GM23338 (cell line): ENCODE data around the gene SV2A. TPM values are rescaled to one million over a fixed set of nuclear protein-coding genes. Genes with fewer than 3 reads are reported as not detected.

Experiments
- ATAC-seq: fragments of 200-7000 bp; cut with Tn5 transposase; 3 replicates; pipeline ENCODE4 v1.9.1; 2020
- DNase-seq: peaks from one replicate; pipeline ENCODE4 v3.0.0-alpha.2; 2015; ENCODE audit warnings: low spot score
- H2AFZ ChIP-seq: fragments of 200-600 bp; sonication (generic); 2 replicates; pipeline ENCODE4 v1.8.0; 2016; ENCODE audit warnings: antibody characterized with exemption, mild to moderate bottlenecking, moderate library complexity
- H3F3A ChIP-seq: fragments of 200-600 bp; sonication (generic); replicated peaks from 2 replicates; pipeline ENCODE4 v1.8.0; 2017; ENCODE audit warnings: antibody characterized with exemption, mixed run types, low read depth
- H3K27ac ChIP-seq: fragments of 200-600 bp; sonication (generic); 2 replicates; pipeline ENCODE4 v1.6.1; 2016; ENCODE audit warnings: low read depth
- H3K27me3 ChIP-seq: fragments of 200-600 bp; sonication (generic); 2 replicates; pipeline ENCODE4 v1.8.0; 2016; ENCODE audit warnings: mild to moderate bottlenecking, mixed run types, moderate library complexity; ENCODE audit not compliant: insufficient read depth
- H3K36me3 ChIP-seq: fragments of 200-600 bp; sonication (generic); 2 replicates; pipeline ENCODE4 v1.8.0; 2016; ENCODE audit warnings: mild to moderate bottlenecking; ENCODE audit not compliant: insufficient read depth
- H3K4me1 ChIP-seq: fragments of 200-600 bp; sonication (generic); 2 replicates; pipeline ENCODE4 v1.8.0; 2016; ENCODE audit warnings: mild to moderate bottlenecking, moderate library complexity; ENCODE audit not compliant: insufficient read depth
- H3K4me2 ChIP-seq: fragments of 200-600 bp; sonication (generic); 2 replicates; pipeline ENCODE4 v1.7.1; 2017; ENCODE audit warnings: mixed run types
- H3K4me3 ChIP-seq: fragments of 200-600 bp; sonication (generic); 2 replicates; pipeline ENCODE4 v1.6.1; 2016; ENCODE audit warnings: mixed run types
- H3K79me2 ChIP-seq: fragments of 200-600 bp; sonication (generic); replicated peaks from 2 replicates; pipeline ENCODE4 v1.8.0; 2017; ENCODE audit warnings: mild to moderate bottlenecking; ENCODE audit not compliant: insufficient read depth
- H3K9me2 ChIP-seq: fragments of 200-600 bp; sonication (generic); 2 replicates; pipeline ENCODE4 v1.8.0; 2017; ENCODE audit not compliant: insufficient read depth
- H4K20me1 ChIP-seq: fragments of 200-600 bp; sonication (generic); replicated peaks from 2 replicates; pipeline ENCODE4 v1.8.0; 2017; ENCODE audit warnings: mild to moderate bottlenecking; ENCODE audit not compliant: insufficient read depth
- H3K27ac Mint-ChIP-seq: 2 replicates; pipeline ENCODE4 v1.8.0; 2020; ENCODE audit warnings: inconsistent platforms, mild to moderate bottlenecking, moderate library complexity, mixed read lengths
- H3K27me3 Mint-ChIP-seq: 3 replicates; pipeline ENCODE4 v1.8.0; 2022; ENCODE audit warnings: low read depth, mild to moderate bottlenecking, moderate library complexity, mixed read lengths, inconsistent platforms; ENCODE audit not compliant: insufficient read depth, poor library complexity
- H3K36me3 Mint-ChIP-seq: 3 replicates; pipeline ENCODE4 v1.8.0; 2021; ENCODE audit warnings: low read depth, mild to moderate bottlenecking, inconsistent platforms, moderate library complexity, mixed read lengths
- H3K4me1 Mint-ChIP-seq: 3 replicates; pipeline ENCODE4 v1.8.0; 2020; ENCODE audit warnings: mild to moderate bottlenecking, inconsistent platforms, mixed read lengths
- H3K4me3 Mint-ChIP-seq: 3 replicates; pipeline ENCODE4 v1.8.0; 2021; ENCODE audit warnings: moderate library complexity, mild to moderate bottlenecking, inconsistent platforms, mixed read lengths
- H3K9me3 Mint-ChIP-seq: 3 replicates; pipeline ENCODE4 v1.8.0; 2020; ENCODE audit warnings: moderate library complexity, mild to moderate bottlenecking, inconsistent platforms, mixed read lengths
- CREB1 ChIP-seq: fragments of 250-450 bp; sonication (Bioruptor Pico); IDR thresholded peaks from 2 replicates; pipeline ENCODE4 v1.5.0; 2020; ENCODE audit warnings: low read depth, mild to moderate bottlenecking, moderate library complexity
- JUNB ChIP-seq: IDR thresholded peaks from one replicate; pipeline ENCODE4 v1.6.1; 2016; ENCODE audit warnings: antibody characterized with exemption; ENCODE audit not compliant: unreplicated experiment
- POLR2AphosphoS5 ChIP-seq: IDR thresholded peaks from 2 replicates; pipeline ENCODE4 v1.6.1; 2016; ENCODE audit warnings: antibody characterized with exemption, low read depth
- STAT1 ChIP-seq: IDR thresholded peaks from one replicate; pipeline ENCODE4 v1.6.1; 2016; ENCODE audit warnings: antibody characterized with exemption; ENCODE audit not compliant: unreplicated experiment
- ZNF114 ChIP-seq: fragments of 250-450 bp; sonication (Bioruptor Pico); IDR thresholded peaks from 2 replicates; pipeline ENCODE4 v1.5.0; 2020; ENCODE audit warnings: mild to moderate bottlenecking, moderate library complexity
- polyA plus RNA-seq: library from polyadenylated mRNA; unstranded; fragments of >200 nt; fragmentation: Nextera tagmentation; extraction: Ambion mirVana; gene quantifications from 2 replicates; pipeline ENCODE4 v1.2.1, GENCODE V29; 2016
- total RNA-seq: library from RNA; depleted of rRNA; stranded (reverse); fragments of >200 nt; shearing (Covaris generic); gene quantifications from 2 replicates; pipeline ENCODE4 v1.2.3, GENCODE V29; 2014
- TF ChIP-seq, protein P1 (sequence below): IDR thresholded peaks from one replicate; pipeline ENCODE4 v1.6.1; 2018; ENCODE audit warnings: antibody characterized with exemption; ENCODE audit not compliant: unreplicated experiment
- TF ChIP-seq, protein P2 (sequence below): IDR thresholded peaks from 2 replicates; pipeline ENCODE4 v1.6.1; 2016; ENCODE audit warnings: antibody characterized with exemption
- TF ChIP-seq, protein P3 (sequence below), 2 experiments: fragments of 200-600 bp in 1 of 2; sonication (generic) in 1 of 2; conservative IDR thresholded peaks; 2 replicates each; pipeline versions ENCODE4 v1.5.1 to v1.6.1; 2016 to 2017; ENCODE audit warnings: antibody characterized with exemption in 2 of 2, low read depth in 2 of 2, mild to moderate bottlenecking in 2 of 2, moderate library complexity in 1 of 2
- TF ChIP-seq, protein P4 (sequence below): fragments of 250-450 bp; sonication (Bioruptor Pico); IDR thresholded peaks from 2 replicates; pipeline ENCODE4 v1.5.0; 2020; ENCODE audit warnings: mild to moderate bottlenecking, moderate library complexity

Gene SV2A
- total and polyA plus RNA-seq, 2 experiments from 2014 or later = 17.8 to 41.7 TPM

DNA sequence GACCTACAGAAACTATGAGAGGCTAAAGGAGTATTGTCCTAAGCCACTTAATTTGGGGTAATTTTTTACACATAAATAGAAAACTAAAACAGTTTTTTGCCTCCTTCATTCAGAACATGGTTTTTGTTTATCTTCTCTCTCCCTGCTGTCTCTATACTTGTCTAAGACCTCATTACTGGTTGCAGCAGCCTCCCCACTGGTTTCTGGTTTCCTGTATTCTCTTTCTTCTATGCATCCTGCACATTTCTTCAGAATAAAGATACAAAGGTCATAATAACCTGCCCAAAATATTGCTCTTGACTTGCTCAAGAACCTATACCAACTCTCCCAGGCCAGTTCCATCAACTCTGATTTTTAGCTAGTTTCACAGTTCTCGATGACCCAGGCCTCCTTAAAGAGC, 38.1 kb downstream of the SV2A start (continued):
- TF ChIP-seq, protein P1, sequence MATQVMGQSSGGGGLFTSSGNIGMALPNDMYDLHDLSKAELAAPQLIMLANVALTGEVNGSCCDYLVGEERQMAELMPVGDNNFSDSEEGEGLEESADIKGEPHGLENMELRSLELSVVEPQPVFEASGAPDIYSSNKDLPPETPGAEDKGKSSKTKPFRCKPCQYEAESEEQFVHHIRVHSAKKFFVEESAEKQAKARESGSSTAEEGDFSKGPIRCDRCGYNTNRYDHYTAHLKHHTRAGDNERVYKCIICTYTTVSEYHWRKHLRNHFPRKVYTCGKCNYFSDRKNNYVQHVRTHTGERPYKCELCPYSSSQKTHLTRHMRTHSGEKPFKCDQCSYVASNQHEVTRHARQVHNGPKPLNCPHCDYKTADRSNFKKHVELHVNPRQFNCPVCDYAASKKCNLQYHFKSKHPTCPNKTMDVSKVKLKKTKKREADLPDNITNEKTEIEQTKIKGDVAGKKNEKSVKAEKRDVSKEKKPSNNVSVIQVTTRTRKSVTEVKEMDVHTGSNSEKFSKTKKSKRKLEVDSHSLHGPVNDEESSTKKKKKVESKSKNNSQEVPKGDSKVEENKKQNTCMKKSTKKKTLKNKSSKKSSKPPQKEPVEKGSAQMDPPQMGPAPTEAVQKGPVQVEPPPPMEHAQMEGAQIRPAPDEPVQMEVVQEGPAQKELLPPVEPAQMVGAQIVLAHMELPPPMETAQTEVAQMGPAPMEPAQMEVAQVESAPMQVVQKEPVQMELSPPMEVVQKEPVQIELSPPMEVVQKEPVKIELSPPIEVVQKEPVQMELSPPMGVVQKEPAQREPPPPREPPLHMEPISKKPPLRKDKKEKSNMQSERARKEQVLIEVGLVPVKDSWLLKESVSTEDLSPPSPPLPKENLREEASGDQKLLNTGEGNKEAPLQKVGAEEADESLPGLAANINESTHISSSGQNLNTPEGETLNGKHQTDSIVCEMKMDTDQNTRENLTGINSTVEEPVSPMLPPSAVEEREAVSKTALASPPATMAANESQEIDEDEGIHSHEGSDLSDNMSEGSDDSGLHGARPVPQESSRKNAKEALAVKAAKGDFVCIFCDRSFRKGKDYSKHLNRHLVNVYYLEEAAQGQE = no peak
- TF ChIP-seq STAT1 (no peak), POLR2AphosphoS5 (no peak), JUNB (no peak), CREB1 (CRISPR knock-in tag) (no peak)
- TF ChIP-seq, protein P2, sequence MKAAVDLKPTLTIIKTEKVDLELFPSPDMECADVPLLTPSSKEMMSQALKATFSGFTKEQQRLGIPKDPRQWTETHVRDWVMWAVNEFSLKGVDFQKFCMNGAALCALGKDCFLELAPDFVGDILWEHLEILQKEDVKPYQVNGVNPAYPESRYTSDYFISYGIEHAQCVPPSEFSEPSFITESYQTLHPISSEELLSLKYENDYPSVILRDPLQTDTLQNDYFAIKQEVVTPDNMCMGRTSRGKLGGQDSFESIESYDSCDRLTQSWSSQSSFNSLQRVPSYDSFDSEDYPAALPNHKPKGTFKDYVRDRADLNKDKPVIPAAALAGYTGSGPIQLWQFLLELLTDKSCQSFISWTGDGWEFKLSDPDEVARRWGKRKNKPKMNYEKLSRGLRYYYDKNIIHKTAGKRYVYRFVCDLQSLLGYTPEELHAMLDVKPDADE = no peak

DNA sequence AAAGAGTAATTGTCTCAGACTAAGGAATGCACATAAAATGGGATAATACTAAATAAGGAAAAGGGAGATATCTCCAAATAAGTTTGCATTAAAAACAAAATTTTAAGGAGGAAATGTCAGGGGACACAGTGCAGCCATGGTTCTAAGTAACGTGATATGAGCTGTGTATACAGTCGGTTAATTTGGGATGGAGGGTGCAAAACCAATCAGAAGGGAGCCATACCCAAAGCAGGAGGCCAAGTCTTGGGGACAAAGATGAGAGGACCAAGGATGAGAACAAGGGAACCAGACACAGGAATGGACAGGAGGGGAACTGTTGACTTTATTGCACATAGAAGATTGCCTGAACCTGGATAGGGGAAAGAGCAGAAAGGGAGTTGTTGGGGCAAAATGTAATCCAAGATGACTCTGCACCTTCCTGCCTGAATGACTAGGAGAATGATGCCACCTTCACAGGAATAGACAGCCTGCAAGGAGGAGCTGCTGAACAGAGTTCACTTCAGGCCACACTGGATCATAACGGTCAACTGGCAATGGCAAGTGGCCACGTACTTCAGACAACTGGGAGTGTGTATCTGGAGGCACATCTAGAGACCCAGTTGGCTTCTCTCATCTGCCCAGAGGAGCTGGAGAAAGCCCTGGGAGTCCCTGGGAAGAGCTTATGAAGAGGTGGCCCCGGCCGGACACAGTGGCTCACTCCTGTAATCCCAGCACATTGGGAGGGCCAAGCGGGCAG, 40.3 kb downstream of the SV2A start:
- H3K27me3 ChIP-seq = no peaks in the 10 kb centered on the region
- H3K4me2 ChIP-seq = no peak overlapping the region
- Mint-ChIP-seq H3K4me3 (no peak overlapping the region), H3K9me3 (no peaks in the 10 kb centered on the region), H3K4me1 (no peaks in the 10 kb centered on the region), H3K36me3 (no peaks in the 10 kb centered on the region), H3K27ac (no peak overlapping the region), H3K27me3 (no peaks in the 10 kb centered on the region)
- no peaks in the 10 kb centered on the region for H3K9me2 ChIP-seq
- no peak overlapping the region; the same call in 1 of the 2 replicates for H2AFZ ChIP-seq
- no peak overlapping the region for H3K27ac ChIP-seq
- H3K4me3 ChIP-seq = no peak overlapping the region
- no peaks in the 10 kb centered on the region for H3F3A ChIP-seq
- ATAC-seq = no peak
- H4K20me1 ChIP-seq = no peaks in the 10 kb centered on the region
- no peaks in the 10 kb centered on the region for H3K36me3 ChIP-seq
- no peak for TF ChIP-seq POLR2AphosphoS5
- TF ChIP-seq ZNF114 (CRISPR knock-in tag) = no peak
- TF ChIP-seq, protein P3, sequence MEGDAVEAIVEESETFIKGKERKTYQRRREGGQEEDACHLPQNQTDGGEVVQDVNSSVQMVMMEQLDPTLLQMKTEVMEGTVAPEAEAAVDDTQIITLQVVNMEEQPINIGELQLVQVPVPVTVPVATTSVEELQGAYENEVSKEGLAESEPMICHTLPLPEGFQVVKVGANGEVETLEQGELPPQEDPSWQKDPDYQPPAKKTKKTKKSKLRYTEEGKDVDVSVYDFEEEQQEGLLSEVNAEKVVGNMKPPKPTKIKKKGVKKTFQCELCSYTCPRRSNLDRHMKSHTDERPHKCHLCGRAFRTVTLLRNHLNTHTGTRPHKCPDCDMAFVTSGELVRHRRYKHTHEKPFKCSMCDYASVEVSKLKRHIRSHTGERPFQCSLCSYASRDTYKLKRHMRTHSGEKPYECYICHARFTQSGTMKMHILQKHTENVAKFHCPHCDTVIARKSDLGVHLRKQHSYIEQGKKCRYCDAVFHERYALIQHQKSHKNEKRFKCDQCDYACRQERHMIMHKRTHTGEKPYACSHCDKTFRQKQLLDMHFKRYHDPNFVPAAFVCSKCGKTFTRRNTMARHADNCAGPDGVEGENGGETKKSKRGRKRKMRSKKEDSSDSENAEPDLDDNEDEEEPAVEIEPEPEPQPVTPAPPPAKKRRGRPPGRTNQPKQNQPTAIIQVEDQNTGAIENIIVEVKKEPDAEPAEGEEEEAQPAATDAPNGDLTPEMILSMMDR (conservative IDR thresholded peaks at IDR 0.05; ENCODE audit: low read depth in 2 of 2) = no peak
- TF ChIP-seq, protein P4, sequence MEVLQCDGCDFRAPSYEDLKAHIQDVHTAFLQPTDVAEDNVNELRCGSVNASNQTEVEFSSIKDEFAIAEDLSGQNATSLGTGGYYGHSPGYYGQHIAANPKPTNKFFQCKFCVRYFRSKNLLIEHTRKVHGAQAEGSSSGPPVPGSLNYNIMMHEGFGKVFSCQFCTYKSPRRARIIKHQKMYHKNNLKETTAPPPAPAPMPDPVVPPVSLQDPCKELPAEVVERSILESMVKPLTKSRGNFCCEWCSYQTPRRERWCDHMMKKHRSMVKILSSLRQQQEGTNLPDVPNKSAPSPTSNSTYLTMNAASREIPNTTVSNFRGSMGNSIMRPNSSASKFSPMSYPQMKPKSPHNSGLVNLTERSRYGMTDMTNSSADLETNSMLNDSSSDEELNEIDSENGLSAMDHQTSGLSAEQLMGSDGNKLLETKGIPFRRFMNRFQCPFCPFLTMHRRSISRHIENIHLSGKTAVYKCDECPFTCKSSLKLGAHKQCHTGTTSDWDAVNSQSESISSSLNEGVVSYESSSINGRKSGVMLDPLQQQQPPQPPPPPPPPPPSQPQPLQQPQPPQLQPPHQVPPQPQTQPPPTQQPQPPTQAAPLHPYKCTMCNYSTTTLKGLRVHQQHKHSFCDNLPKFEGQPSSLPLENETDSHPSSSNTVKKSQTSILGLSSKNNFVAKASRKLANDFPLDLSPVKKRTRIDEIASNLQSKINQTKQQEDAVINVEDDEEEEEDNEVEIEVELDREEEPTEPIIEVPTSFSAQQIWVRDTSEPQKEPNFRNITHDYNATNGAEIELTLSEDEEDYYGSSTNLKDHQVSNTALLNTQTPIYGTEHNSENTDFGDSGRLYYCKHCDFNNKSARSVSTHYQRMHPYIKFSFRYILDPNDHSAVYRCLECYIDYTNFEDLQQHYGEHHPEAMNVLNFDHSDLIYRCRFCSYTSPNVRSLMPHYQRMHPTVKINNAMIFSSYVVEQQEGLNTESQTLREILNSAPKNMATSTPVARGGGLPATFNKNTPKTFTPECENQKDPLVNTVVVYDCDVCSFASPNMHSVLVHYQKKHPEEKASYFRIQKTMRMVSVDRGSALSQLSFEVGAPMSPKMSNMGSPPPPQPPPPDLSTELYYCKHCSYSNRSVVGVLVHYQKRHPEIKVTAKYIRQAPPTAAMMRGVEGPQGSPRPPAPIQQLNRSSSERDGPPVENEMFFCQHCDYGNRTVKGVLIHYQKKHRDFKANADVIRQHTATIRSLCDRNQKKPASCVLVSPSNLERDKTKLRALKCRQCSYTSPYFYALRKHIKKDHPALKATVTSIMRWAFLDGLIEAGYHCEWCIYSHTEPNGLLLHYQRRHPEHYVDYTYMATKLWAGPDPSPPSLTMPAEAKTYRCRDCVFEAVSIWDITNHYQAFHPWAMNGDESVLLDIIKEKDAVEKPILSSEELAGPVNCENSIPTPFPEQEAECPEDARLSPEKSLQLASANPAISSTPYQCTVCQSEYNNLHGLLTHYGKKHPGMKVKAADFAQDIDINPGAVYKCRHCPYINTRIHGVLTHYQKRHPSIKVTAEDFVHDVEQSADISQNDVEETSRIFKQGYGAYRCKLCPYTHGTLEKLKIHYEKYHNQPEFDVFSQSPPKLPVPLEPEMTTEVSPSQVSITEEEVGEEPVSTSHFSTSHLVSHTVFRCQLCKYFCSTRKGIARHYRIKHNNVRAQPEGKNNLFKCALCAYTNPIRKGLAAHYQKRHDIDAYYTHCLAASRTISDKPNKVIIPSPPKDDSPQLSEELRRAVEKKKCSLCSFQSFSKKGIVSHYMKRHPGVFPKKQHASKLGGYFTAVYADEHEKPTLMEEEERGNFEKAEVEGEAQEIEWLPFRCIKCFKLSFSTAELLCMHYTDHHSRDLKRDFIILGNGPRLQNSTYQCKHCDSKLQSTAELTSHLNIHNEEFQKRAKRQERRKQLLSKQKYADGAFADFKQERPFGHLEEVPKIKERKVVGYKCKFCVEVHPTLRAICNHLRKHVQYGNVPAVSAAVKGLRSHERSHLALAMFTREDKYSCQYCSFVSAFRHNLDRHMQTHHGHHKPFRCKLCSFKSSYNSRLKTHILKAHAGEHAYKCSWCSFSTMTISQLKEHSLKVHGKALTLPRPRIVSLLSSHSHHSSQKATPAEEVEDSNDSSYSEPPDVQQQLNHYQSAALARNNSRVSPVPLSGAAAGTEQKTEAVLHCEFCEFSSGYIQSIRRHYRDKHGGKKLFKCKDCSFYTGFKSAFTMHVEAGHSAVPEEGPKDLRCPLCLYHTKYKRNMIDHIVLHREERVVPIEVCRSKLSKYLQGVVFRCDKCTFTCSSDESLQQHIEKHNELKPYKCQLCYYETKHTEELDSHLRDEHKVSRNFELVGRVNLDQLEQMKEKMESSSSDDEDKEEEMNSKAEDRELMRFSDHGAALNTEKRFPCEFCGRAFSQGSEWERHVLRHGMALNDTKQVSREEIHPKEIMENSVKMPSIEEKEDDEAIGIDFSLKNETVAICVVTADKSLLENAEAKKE (CRISPR knock-in tag) = no peak
- DNase-seq = no peak
- no peaks in the 10 kb centered on the region for H3K79me2 ChIP-seq
- no peaks in the 10 kb centered on the region for H3K4me1 ChIP-seq
